Dendritic cell treated with granulocyte-macrophage colony-stimulating factor and Interleukin-4, amounts not matched to agents 40 ng/mL and 50 ng/mL, for 4 days (primary cell): Measurements from ENCODE around the gene SBNO2.

Experiments used
- H3K27ac Mint-ChIP-seq: one replicate; pipeline ENCODE4 v1.8.0; 2022; ENCODE audit warnings: mild to moderate bottlenecking, mixed read lengths
- H3K27me3 Mint-ChIP-seq: one replicate; pipeline ENCODE4 v1.8.0; 2022; ENCODE audit warnings: mild to moderate bottlenecking, mixed read lengths
- H3K36me3 Mint-ChIP-seq: one replicate; pipeline ENCODE4 v1.8.0; 2022; ENCODE audit warnings: low read depth, mixed read lengths
- H3K4me1 Mint-ChIP-seq: one replicate; pipeline ENCODE4 v1.8.0; 2022; ENCODE audit warnings: low read depth, mixed read lengths
- H3K4me3 Mint-ChIP-seq: one replicate; pipeline ENCODE4 v1.8.0; 2022; ENCODE audit warnings: mild to moderate bottlenecking, moderate library complexity, mixed read lengths
- H3K9me3 Mint-ChIP-seq: one replicate; pipeline ENCODE4 v1.8.0; 2022; ENCODE audit warnings: mixed read lengths
- intact Hi-C: fragments of 100-400 bp; cut with micrococcal nuclease; formaldehyde crosslinking; loops from one replicate; pipeline ENCODE4 v1.15.0; 2022

Gene SBNO2

GRCh38 chr19:1157931-1158884, 15.9 kb downstream of the SBNO2 start:
- H3K27me3 Mint-ChIP-seq = no peaks in the 10 kb centered on the region
- peaks cover 66% of the 10 kb centered on the region for H3K4me1 Mint-ChIP-seq
- no peak overlapping the region for H3K4me3 Mint-ChIP-seq
- intact Hi-C loops = no loop called here
- peak overlapping the region; percentile 51 for H3K27ac Mint-ChIP-seq
- no peaks in the 10 kb centered on the region for H3K9me3 Mint-ChIP-seq
- peaks cover 69% of the 10 kb centered on the region for H3K36me3 Mint-ChIP-seq

GRCh38 chr19:1156830-1157615, 17.0 kb downstream of the SBNO2 start:
- Mint-ChIP-seq H3K4me3 (no peak overlapping the region), H3K27me3 (no peaks in the 10 kb centered on the region), H3K9me3 (no peaks in the 10 kb centered on the region), H3K36me3 (peaks cover 79% of the 10 kb centered on the region), H3K27ac (peak overlapping the region; percentile 86), H3K4me1 (peaks cover 62% of the 10 kb centered on the region)
- intact Hi-C loops = no loop called here

GRCh38 chr19:1156305-1156801, 17.7 kb downstream of the SBNO2 start:
- H3K9me3 Mint-ChIP-seq = no peaks in the 10 kb centered on the region
- peaks cover 65% of the 10 kb centered on the region for H3K4me1 Mint-ChIP-seq
- H3K27ac Mint-ChIP-seq = peak overlapping the region; percentile 86
- intact Hi-C loops = no loop called here
- peaks cover 80% of the 10 kb centered on the region for H3K36me3 Mint-ChIP-seq
- no peaks in the 10 kb centered on the region for H3K27me3 Mint-ChIP-seq
- H3K4me3 Mint-ChIP-seq = no peak overlapping the region

- no peaks in the 10 kb centered on the region for H3K27me3 Mint-ChIP-seq
- peak overlapping the region; percentile 86 for H3K27ac Mint-ChIP-seq
- intact Hi-C loops = no loop called here
- peaks cover 83% of the 10 kb centered on the region for H3K36me3 Mint-ChIP-seq
- peaks cover 69% of the 10 kb centered on the region for H3K4me1 Mint-ChIP-seq
- peak overlapping the region; percentile 75 for H3K4me3 Mint-ChIP-seq
- no peaks in the 10 kb centered on the region for H3K9me3 Mint-ChIP-seq
These were observed 18.4 kb downstream of the SBNO2 start for GRCh38 chr19:1155352-1156304.

GRCh38 chr19:1154731-1155351, 19.2 kb downstream of the SBNO2 start:
- Mint-ChIP-seq H3K9me3 (no peaks in the 10 kb centered on the region), H3K4me3 (peak overlapping the region; percentile 75), H3K4me1 (peaks cover 67% of the 10 kb centered on the region), H3K36me3 (peaks cover 83% of the 10 kb centered on the region), H3K27me3 (no peaks in the 10 kb centered on the region), H3K27ac (peak overlapping the region; percentile 86)
- intact Hi-C loops = no loop called here

GRCh38 chr19:1153891-1154730, 20.0 kb downstream of the SBNO2 start:
- H3K9me3 Mint-ChIP-seq = no peaks in the 10 kb centered on the region
- peak overlapping the region; percentile 75 for H3K4me3 Mint-ChIP-seq
- H3K27me3 Mint-ChIP-seq = no peaks in the 10 kb centered on the region
- peaks cover 73% of the 10 kb centered on the region for H3K4me1 Mint-ChIP-seq
- intact Hi-C loops = no loop called here
- peaks cover 86% of the 10 kb centered on the region for H3K36me3 Mint-ChIP-seq
- peak overlapping the region; percentile 86 for H3K27ac Mint-ChIP-seq

GRCh38 chr19:1151917-1152587, 22.0 kb downstream of the SBNO2 start:
- H3K36me3 Mint-ChIP-seq = peaks cover 81% of the 10 kb centered on the region
- no peaks in the 10 kb centered on the region for H3K27me3 Mint-ChIP-seq
- peak overlapping the region; percentile 79 for H3K27ac Mint-ChIP-seq
- H3K4me3 Mint-ChIP-seq = no peak overlapping the region
- intact Hi-C loops = no loop called here
- H3K9me3 Mint-ChIP-seq = no peaks in the 10 kb centered on the region
- H3K4me1 Mint-ChIP-seq = peaks cover 71% of the 10 kb centered on the region

GRCh38 chr19:1151037-1151724, 22.9 kb downstream of the SBNO2 start:
- Mint-ChIP-seq H3K27me3 (no peaks in the 10 kb centered on the region), H3K4me3 (no peak overlapping the region), H3K4me1 (peaks cover 64% of the 10 kb centered on the region), H3K36me3 (peaks cover 81% of the 10 kb centered on the region), H3K27ac (peak overlapping the region; percentile 79), H3K9me3 (no peaks in the 10 kb centered on the region)
- intact Hi-C loops = no loop called here

- Mint-ChIP-seq H3K4me3 (no peak overlapping the region), H3K27ac (peak overlapping the region; percentile 79), H3K27me3 (no peaks in the 10 kb centered on the region), H3K36me3 (peaks cover 86% of the 10 kb centered on the region), H3K9me3 (no peaks in the 10 kb centered on the region), H3K4me1 (peaks cover 62% of the 10 kb centered on the region)
- intact Hi-C loops = no loop called here
These were observed 23.6 kb downstream of the SBNO2 start for GRCh38 chr19:1150333-1151036.

- H3K4me1 Mint-ChIP-seq = peaks cover 57% of the 10 kb centered on the region
These were observed 24.6 kb downstream of the SBNO2 start for GRCh38 chr19:1149259-1150045.

More at GRCh38 chr19:1149259-1150045, 24.6 kb downstream of the SBNO2 start:
- Mint-ChIP-seq H3K4me3 (no peak overlapping the region), H3K27me3 (no peaks in the 10 kb centered on the region), H3K36me3 (peaks cover 93% of the 10 kb centered on the region), H3K9me3 (no peaks in the 10 kb centered on the region), H3K27ac (peak overlapping the region; percentile 50)
- intact Hi-C loops = no loop called here
